ENCODE data around the gene MARF1. TPM values are rescaled to one million over a fixed set of nuclear protein-coding genes. Genes with fewer than 3 reads are reported as not detected.

MARF1 gene
- total and polyA plus RNA-seq, 9 of the 15 experiments (the other 6 are each of a cell fraction or from before 2014, with no cell fraction given) = 4.7 to 33.2 (median 11.7) TPM

DNA sequence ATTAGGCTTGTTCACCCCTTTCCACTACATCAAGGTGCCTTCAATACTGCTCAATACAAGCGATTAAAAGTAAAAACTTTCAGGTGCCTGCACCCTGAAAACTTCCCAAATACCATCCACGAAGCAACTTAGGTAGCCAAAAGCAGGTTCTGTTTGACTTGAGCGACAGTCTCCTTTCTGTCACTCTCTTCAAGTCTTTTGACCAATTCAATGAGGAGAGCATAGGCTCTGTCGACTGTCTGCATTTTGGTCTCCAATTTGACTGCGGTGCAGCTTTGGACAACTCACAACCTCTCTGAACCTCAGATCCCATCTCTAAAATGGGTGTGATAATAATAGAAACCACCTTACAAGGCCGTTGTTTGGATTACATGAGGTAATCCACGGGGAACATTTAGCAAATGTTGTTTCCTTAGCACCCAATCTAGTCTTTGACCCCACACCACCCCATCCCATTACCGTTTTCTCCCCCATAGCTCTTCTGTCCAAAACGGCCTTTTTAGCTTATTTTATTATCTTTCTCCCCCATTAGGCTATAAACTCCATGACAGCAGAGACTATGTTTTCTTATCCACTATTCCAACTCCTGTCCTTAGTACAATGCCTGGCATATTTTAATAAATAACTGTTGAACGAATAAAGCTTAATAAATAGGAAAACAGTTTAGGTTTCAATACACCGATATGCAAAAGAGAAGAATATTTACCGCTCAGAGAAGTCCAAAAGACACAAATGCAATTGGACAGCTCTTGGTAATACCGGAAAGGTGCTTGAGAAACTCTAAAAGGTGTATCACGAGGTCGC lies 999 bp downstream of the MARF1 start (continued):
- TF ChIP-seq, protein P1, sequence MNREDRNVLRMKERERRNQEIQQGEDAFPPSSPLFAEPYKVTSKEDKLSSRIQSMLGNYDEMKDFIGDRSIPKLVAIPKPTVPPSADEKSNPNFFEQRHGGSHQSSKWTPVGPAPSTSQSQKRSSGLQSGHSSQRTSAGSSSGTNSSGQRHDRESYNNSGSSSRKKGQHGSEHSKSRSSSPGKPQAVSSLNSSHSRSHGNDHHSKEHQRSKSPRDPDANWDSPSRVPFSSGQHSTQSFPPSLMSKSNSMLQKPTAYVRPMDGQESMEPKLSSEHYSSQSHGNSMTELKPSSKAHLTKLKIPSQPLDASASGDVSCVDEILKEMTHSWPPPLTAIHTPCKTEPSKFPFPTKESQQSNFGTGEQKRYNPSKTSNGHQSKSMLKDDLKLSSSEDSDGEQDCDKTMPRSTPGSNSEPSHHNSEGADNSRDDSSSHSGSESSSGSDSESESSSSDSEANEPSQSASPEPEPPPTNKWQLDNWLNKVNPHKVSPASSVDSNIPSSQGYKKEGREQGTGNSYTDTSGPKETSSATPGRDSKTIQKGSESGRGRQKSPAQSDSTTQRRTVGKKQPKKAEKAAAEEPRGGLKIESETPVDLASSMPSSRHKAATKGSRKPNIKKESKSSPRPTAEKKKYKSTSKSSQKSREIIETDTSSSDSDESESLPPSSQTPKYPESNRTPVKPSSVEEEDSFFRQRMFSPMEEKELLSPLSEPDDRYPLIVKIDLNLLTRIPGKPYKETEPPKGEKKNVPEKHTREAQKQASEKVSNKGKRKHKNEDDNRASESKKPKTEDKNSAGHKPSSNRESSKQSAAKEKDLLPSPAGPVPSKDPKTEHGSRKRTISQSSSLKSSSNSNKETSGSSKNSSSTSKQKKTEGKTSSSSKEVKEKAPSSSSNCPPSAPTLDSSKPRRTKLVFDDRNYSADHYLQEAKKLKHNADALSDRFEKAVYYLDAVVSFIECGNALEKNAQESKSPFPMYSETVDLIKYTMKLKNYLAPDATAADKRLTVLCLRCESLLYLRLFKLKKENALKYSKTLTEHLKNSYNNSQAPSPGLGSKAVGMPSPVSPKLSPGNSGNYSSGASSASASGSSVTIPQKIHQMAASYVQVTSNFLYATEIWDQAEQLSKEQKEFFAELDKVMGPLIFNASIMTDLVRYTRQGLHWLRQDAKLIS (CRISPR knock-in tag; IDR thresholded peaks at IDR 0.05) = peak; percentile 68; the same call in 1 of the 2 replicates
- TF ChIP-seq ZNF589 (CRISPR knock-in tag; IDR thresholded peaks at IDR 0.05; ENCODE audit: low read depth) = no peak
- TF ChIP-seq EP300 (IDR thresholded peaks at IDR 0.05; ENCODE audit: low read length) = no peak
- no peak for TF ChIP-seq ZNF143 (CRISPR knock-in tag; IDR thresholded peaks at IDR 0.05)
- TF ChIP-seq ZEB2 (IDR thresholded peaks at IDR 0.05) = no peak
- TF ChIP-seq FOS (IDR thresholded peaks at IDR 0.05; ENCODE audit: extremely low read depth, insufficient read length) = no peak
- TF ChIP-seq, protein P2, sequence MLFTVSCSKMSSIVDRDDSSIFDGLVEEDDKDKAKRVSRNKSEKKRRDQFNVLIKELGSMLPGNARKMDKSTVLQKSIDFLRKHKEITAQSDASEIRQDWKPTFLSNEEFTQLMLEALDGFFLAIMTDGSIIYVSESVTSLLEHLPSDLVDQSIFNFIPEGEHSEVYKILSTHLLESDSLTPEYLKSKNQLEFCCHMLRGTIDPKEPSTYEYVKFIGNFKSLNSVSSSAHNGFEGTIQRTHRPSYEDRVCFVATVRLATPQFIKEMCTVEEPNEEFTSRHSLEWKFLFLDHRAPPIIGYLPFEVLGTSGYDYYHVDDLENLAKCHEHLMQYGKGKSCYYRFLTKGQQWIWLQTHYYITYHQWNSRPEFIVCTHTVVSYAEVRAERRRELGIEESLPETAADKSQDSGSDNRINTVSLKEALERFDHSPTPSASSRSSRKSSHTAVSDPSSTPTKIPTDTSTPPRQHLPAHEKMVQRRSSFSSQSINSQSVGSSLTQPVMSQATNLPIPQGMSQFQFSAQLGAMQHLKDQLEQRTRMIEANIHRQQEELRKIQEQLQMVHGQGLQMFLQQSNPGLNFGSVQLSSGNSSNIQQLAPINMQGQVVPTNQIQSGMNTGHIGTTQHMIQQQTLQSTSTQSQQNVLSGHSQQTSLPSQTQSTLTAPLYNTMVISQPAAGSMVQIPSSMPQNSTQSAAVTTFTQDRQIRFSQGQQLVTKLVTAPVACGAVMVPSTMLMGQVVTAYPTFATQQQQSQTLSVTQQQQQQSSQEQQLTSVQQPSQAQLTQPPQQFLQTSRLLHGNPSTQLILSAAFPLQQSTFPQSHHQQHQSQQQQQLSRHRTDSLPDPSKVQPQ (CRISPR knock-in tag; IDR thresholded peaks at IDR 0.05; ENCODE audit: borderline replicate concordance) = no peak
- TF ChIP-seq MYC (IDR thresholded peaks at IDR 0.05; ENCODE audit: low read depth, low read length) = no peak
- TF ChIP-seq MYC (CRISPR knock-in tag; IDR thresholded peaks at IDR 0.05; ENCODE audit: borderline replicate concordance, low read depth) = no peak
- no peak for TF ChIP-seq TEAD4 (IDR thresholded peaks at IDR 0.05; ENCODE audit: low read length)
- no peak for TF ChIP-seq TEAD4 (CRISPR knock-in tag; IDR thresholded peaks at IDR 0.05; ENCODE audit: borderline replicate concordance)
- TF ChIP-seq NFIC (IDR thresholded peaks at IDR 0.05) = no peak
- no peak for TF ChIP-seq ZNF77 (CRISPR knock-in tag; IDR thresholded peaks at IDR 0.05)
- TF ChIP-seq SREBF1 (IDR thresholded peaks at IDR 0.05; ENCODE audit: borderline replicate concordance, low read depth, low read length) = no peak
- TF ChIP-seq FOXA3 (CRISPR knock-in tag; conservative IDR thresholded peaks at IDR 0.05 in 1 of 2, IDR thresholded peaks at IDR 0.05 in 1 of 2) = no peak
